H1 (cell line): ENCODE measurements around the gene CSHL1. TPM values are rescaled to one million over a fixed set of nuclear protein-coding genes. Genes with fewer than 3 reads are reported as not detected.

Experiments used
- ASH2L ChIP-seq: fragments of 200-600, 300-600 bp; sonication (generic); IDR thresholded peaks from one replicate; pipeline ENCODE4 v1.7.1; 2017; ENCODE audit warnings: low read length
- ATF2 ChIP-seq: IDR thresholded peaks from 2 replicates; pipeline ENCODE4 v1.6.1; 2012; ENCODE audit warnings: low read length, inconsistent platforms
- CTBP2 ChIP-seq: IDR thresholded peaks from 2 replicates; pipeline ENCODE4 v1.7.0; 2011; ENCODE audit warnings: borderline replicate concordance, mild to moderate bottlenecking, moderate library complexity, mixed read lengths, low read length; ENCODE audit not compliant: insufficient read depth, insufficient read length
- KDM1A ChIP-seq: fragments of 200-600, 300-600 bp; sonication (generic); IDR thresholded peaks from 2 replicates; pipeline ENCODE4 v1.7.1; 2016; ENCODE audit warnings: mild to moderate bottlenecking, low read length, borderline replicate concordance
- POLR2AphosphoS5 ChIP-seq: IDR thresholded peaks from 2 replicates; pipeline ENCODE4 v1.6.1; 2011; ENCODE audit warnings: low read depth, low read length
- TCF12 ChIP-seq: IDR thresholded peaks from 2 replicates; pipeline ENCODE4 v1.6.1; 2011; ENCODE audit warnings: low read depth, mild to moderate bottlenecking, low read length
- ZNF274 ChIP-seq: IDR thresholded peaks from 2 replicates; pipeline ENCODE4 v1.7.0; 2012; ENCODE audit warnings: low read length, borderline replicate concordance; ENCODE audit errors: extremely low read depth
- polyA plus RNA-seq, 7 experiments: library from polyadenylated mRNA; depleted of rRNA in 3 of 7; stranded (reverse) in 5 of 7; unstranded in 2 of 7; fragments of >200 nt in 5 of 7; fragments of 200-250 nt in 2 of 7; gene quantifications; 1 replicate in 5 of 7; 2 replicates in 1 of 7; 4 replicates in 1 of 7; pipeline versions ENCODE4 v1.2.1 to v1.2.3, GENCODE V29; 2011 to 2013; ENCODE audit warnings: missing spikeins in 2 of 7, mixed read lengths in 2 of 7
- total RNA-seq: library from RNA; stranded (reverse); fragmentation: NEBNext Ultra II Directional; extraction: Animal tissue kit (Norgen Biotek cat#: 25700); gene quantifications from 2 replicates; pipeline ENCODE4 v1.2.1, GENCODE V29; 2021

CSHL1 gene
- total and polyA plus RNA-seq, 2 of the 8 experiments (the other 6 are each of a cell fraction or from before 2014, with no cell fraction given): not detected

- TF ChIP-seq KDM1A: no peak
- TF ChIP-seq ZNF274: no peak
- no peak for TF ChIP-seq POLR2AphosphoS5
- no peak for TF ChIP-seq ASH2L
- no peak for TF ChIP-seq ATF2
- no peak for TF ChIP-seq TCF12
- TF ChIP-seq CTBP2: no peak
These were observed 22.5 kb upstream of the CSHL1 start (continued) for GRCh38 chr17:63933598-63933997.
